Heart right ventricle (tissue), 16 donors: ENCODE results near the gene TMEM154. TPM values are rescaled to one million over a fixed set of nuclear protein-coding genes. Genes with fewer than 3 reads are reported as not detected.

Experiments used
- ATAC-seq, 8 donors: fragments of 200-7000 bp; cut with Tn5 transposase; one replicate each; pipeline ENCODE4 v1.9.1; 2020; ENCODE audit warnings: mild to moderate bottlenecking in 8 of 8, moderate library complexity in 8 of 8, moderate number of reproducible peaks in 1 of 8
- DNase-seq, 2 donors: peaks; one replicate each; pipeline ENCODE4 v3.0.0-alpha.2; 2020
- H3K27ac ChIP-seq, 10 donors: fragments of 200-600 bp; sonication (generic) in 2 of 10; one replicate each; pipeline versions ENCODE4 v1.5.0 to v1.8.0; 2020 to 2022; ENCODE audit warnings: mild to moderate bottlenecking in 3 of 10
- H3K27me3 ChIP-seq, 7 donors: fragments of 200-600 bp; one replicate each; pipeline ENCODE4 v1.8.0; 2021 to 2022; ENCODE audit warnings: mild to moderate bottlenecking in 2 of 7
- H3K36me3 ChIP-seq, 9 donors: fragments of 200-600 bp; sonication (generic) in 1 of 9; one replicate each; pipeline versions ENCODE4 v1.5.0 to v1.8.0; 2020 to 2022; ENCODE audit warnings: mild to moderate bottlenecking in 2 of 9
- H3K4me1 ChIP-seq, 9 donors: fragments of 200-600 bp; sonication (generic) in 1 of 9; one replicate each; pipeline versions ENCODE4 v1.5.0 to v1.8.0; 2020 to 2022; ENCODE audit warnings: mild to moderate bottlenecking in 4 of 9
- H3K4me3 ChIP-seq, 10 donors: fragments of 200-600 bp; sonication (generic) in 2 of 10; one replicate each; pipeline versions ENCODE4 v1.5.0 to v1.8.0; 2020 to 2022; ENCODE audit warnings: mild to moderate bottlenecking in 7 of 10, moderate library complexity in 2 of 10
- H3K9me3 ChIP-seq, 11 donors: fragments of 200-600 bp in 10 of 11; sonication (generic) in 2 of 11; one replicate each; pipeline versions ENCODE4 v1.5.0 to v1.8.0; 2013 to 2022; ENCODE audit warnings: mild to moderate bottlenecking in 2 of 11, control low read depth in 1 of 11, moderate library complexity in 1 of 11
- CTCF ChIP-seq, 9 donors: fragments of 200-600 bp; sonication (generic) in 2 of 9; IDR thresholded peaks; one replicate each; pipeline versions ENCODE4 v1.5.0 to v1.8.0; 2021 to 2022; ENCODE audit warnings: antibody characterized with exemption in 9 of 9, mild to moderate bottlenecking in 5 of 9, moderate library complexity in 1 of 9
- WGBS, 2 donors: extraction: QIAGEN DNeasy Blood & Tissue Kit; methylation state at CpG; one replicate each; pipeline ENCODE4 v1.1.7; 2013; ENCODE audit warnings: inconsistent platforms in 1 of 2; 5-methylcytosine and 5-hydroxymethylcytosine counted together
- intact Hi-C, 10 donors: fragments of 100-400 bp; cut with DNase I; formaldehyde crosslinking; loops; one replicate each; pipeline versions ENCODE4 v1.11.1 to v1.14.2; 2022
- polyA plus RNA-seq, 2 donors: library from polyadenylated mRNA; stranded (reverse); fragments of 200-250 nt; gene quantifications; one replicate each; pipeline ENCODE4 v1.2.3, GENCODE V29; 2013
- total RNA-seq, 10 donors: library from RNA; stranded (reverse); fragmentation: NEBNext Ultra II Directional in 3 of 10; extraction: Animal tissue kit (Norgen Biotek cat#: 25700) in 3 of 10; gene quantifications; one replicate each; pipeline versions ENCODE4 v1.2.1 to v1.2.4, GENCODE V29; 2021 to 2023
- donor health status: Arrhythmogenic right ventricular cardiomyopathy.
- donor health status: ischemic (EF 13 %, LVEDD 7.1; RV severe dilation, severe dysfunction).
- donor health status: healthy with polysubstance abuse.
- donor health status: DM: no; HTN: yes; CAD: no.
- donor health status: DM: no; HTN: no; CAD: no.
- donor health status: ischemic (EF 25% LVEDD 6.9; RV normal size, moderate dysfunction).
- donor health status: ischemic (EF 25% LVEDD 5.7; RV mildly dilated, moderate dysfunction).
- donor health status: healthy.
- donor health status: DM: yes; HTN: yes; CAD: no.
- donor health status: Ischemic cardiomyopathy.
- donor health status: ischemic (EF 35%, LVEDD 5.7; RV mildly dilated, moderate dysfunction).
- donor health status: nonischemic (EF 11% LVEDD 7.7; RV severe dilation, severe dysfunction).
- donor health status: DM: yes; HTN: yes; CAD: no.
- donor health status: PGD.
- donor health status: ischemic (EF 29% LVEDD 5.4; RV normal size, mild dysfunction).
- donor health status: nonischemic (EF 23%, LVEDD 6.1; RV moderate dilation, normal function).

TMEM154 gene
- total and polyA plus RNA-seq, 12 donors = 0.25 to 5.4 (median 1.8) TPM

- Histone ChIP-seq H3K27me3 (peaks cover 0 to 27% (median 7%) of the 10 kb centered on the region in 7 donors), H3K4me3 (no peak overlapping the region), H3K9me3 (no peaks in the 10 kb centered on the region), H3K4me1 (no peaks in the 10 kb centered on the region), H3K27ac (no peak overlapping the region), H3K36me3 (no peaks in the 10 kb centered on the region)
- intact Hi-C loops = no loop called here
- 48 to 57% methylated on average over 3 of the region's 3 CpGs for WGBS, 2 donors
- DNase-seq (no peak), ATAC-seq (no peak)
- no peak for TF ChIP-seq CTCF (IDR thresholded peaks at IDR 0.05)
Measured at GRCh38 chr4:152613351-152613750, 66.4 kb downstream of the TMEM154 start.

- H3K4me1 ChIP-seq = peaks cover 0 to 11% (median 0%) of the 10 kb centered on the region in 9 donors
- H3K9me3 ChIP-seq = no peaks in the 10 kb centered on the region
- no peak for TF ChIP-seq CTCF (IDR thresholded peaks at IDR 0.05)
- peaks cover 0 to 16% (median 4%) of the 10 kb centered on the region in 7 donors for H3K27me3 ChIP-seq
- H3K4me3 ChIP-seq = no peak overlapping the region
- no peak overlapping the region for H3K27ac ChIP-seq
- H3K36me3 ChIP-seq = no peaks in the 10 kb centered on the region
- ATAC-seq (no peak), DNase-seq (no peak)
- intact Hi-C loops = no loop called here
Measured at GRCh38 chr4:152610131-152610530, 69.7 kb downstream of the TMEM154 start.

- Histone ChIP-seq H3K4me1 (peaks cover 0 to 13% (median 0%) of the 10 kb centered on the region in 9 donors), H3K27me3 (peaks cover 0 to 10% (median 0%) of the 10 kb centered on the region in 7 donors), H3K4me3 (no peak overlapping the region), H3K9me3 (no peaks in the 10 kb centered on the region), H3K27ac (no peak overlapping the region), H3K36me3 (no peaks in the 10 kb centered on the region)
- ATAC-seq (no peak), DNase-seq (no peak)
- 55 to 60% methylated on average over 4 of the region's 4 CpGs for WGBS, 2 donors
- TF ChIP-seq CTCF (IDR thresholded peaks at IDR 0.05) = no peak
- intact Hi-C loops = no loop called here
Measured at GRCh38 chr4:152609481-152609880, 70.3 kb downstream of the TMEM154 start.

GRCh38 chr4:152607178-152607577 is 72.6 kb downstream of the TMEM154 start:
- Histone ChIP-seq H3K36me3 (no peaks in the 10 kb centered on the region), H3K27me3 (no peaks in the 10 kb centered on the region), H3K4me3 (no peak overlapping the region), H3K9me3 (no peaks in the 10 kb centered on the region), H3K4me1 (peaks cover 0 to 13% (median 0%) of the 10 kb centered on the region in 9 donors), H3K27ac (no peak overlapping the region)
- TF ChIP-seq CTCF (IDR thresholded peaks at IDR 0.05) = no peak
- DNase-seq = no peak
- ATAC-seq = no peak
- WGBS, 2 donors = 44% methylated on average over 7 of the region's 7 CpGs
- intact Hi-C loops = no loop called here
